Adrenal gland (tissue), 12 donors: Measurements from ENCODE around the gene DLG2. TPM values are rescaled to one million over a fixed set of nuclear protein-coding genes. Genes with fewer than 3 reads are reported as not detected.

Source experiments
- DNase-seq, 7 donors: peaks; one replicate each; pipeline ENCODE4 v3.0.0-alpha.2; 2019 to 2020
- H3K27ac ChIP-seq, 5 donors: fragments of 200-600 bp; sonication (generic) in 4 of 5; 1 replicate in 3 of 5; 2 replicates in 2 of 5; pipeline versions ENCODE4 v1.5.1 to v1.8.0; 2016 to 2020; ENCODE audit warnings: mild to moderate bottlenecking in 1 of 5
- H3K27me3 ChIP-seq: fragments of 200-600 bp; 2 replicates; pipeline ENCODE4 v1.8.0; 2021
- H3K36me3 ChIP-seq, 2 donors: fragments of 200-600 bp; replicated peaks in 1 of 2; 1 replicate in 1 of 2; 2 replicates in 1 of 2; pipeline versions ENCODE4 v1.5.1 to v1.8.0; 2018 to 2022
- H3K4me1 ChIP-seq, 2 donors: fragments of 200-600 bp; replicated peaks in 1 of 2; 1 replicate in 1 of 2; 2 replicates in 1 of 2; pipeline versions ENCODE4 v1.5.1 to v1.8.0; 2018 to 2021
- H3K4me3 ChIP-seq, 4 donors: fragments of 200-600 bp; sonication (generic) in 3 of 4; one replicate each; pipeline ENCODE4 v1.5.1; 2016 to 2018
- H3K9me3 ChIP-seq, 3 donors: fragments of 200-600 bp; sonication (generic) in 1 of 3; replicated peaks in 1 of 3; 1 replicate in 2 of 3; 2 replicates in 1 of 3; pipeline versions ENCODE4 v1.5.1 to v1.8.0; 2016 to 2021
- CTCF ChIP-seq, 6 experiments: fragments of 450-650 bp in 4 of 6; fragments of 200-600 bp in 2 of 6; sonication (generic) in 1 of 6; IDR thresholded peaks; 1 replicate in 5 of 6; 2 replicates in 1 of 6; pipeline versions ENCODE4 v1.5.1 to v1.8.0; 2016 to 2021; ENCODE audit warnings: antibody characterized with exemption in 6 of 6, mild to moderate bottlenecking in 2 of 6, moderate library complexity in 1 of 6
- POLR2A ChIP-seq, 2 donors: fragments of 450-650 bp; IDR thresholded peaks; one replicate each; pipeline ENCODE4 v1.6.1; 2017; ENCODE audit warnings: antibody characterized with exemption in 2 of 2, mild to moderate bottlenecking in 2 of 2, moderate library complexity in 1 of 2
- WGBS, 4 donors: extraction: QIAGEN DNeasy Blood & Tissue Kit in 2 of 4; methylation state at CpG; one replicate each; pipeline versions ENCODE4 v1.1.5 to v1.1.7; 2013 to 2017; 5-methylcytosine and 5-hydroxymethylcytosine counted together
- intact Hi-C, 2 donors: fragments of 100-400 bp; cut with DNase I; formaldehyde crosslinking; loops; one replicate each; pipeline versions ENCODE4 v1.14.1 to v1.15.0; 2022 to 2023
- polyA plus RNA-seq, 3 donors: library from polyadenylated mRNA; stranded (reverse); fragments of 200-250 nt in 2 of 3; fragments of 350-450 nt in 1 of 3; fragmentation: Illumina TruSeq in 1 of 3; extraction: RNeasy Lipid Tissue Mini Kit (QIAGEN cat#74804) in 1 of 3; gene quantifications; one replicate each; pipeline ENCODE4 v1.2.3, GENCODE V29; 2013 to 2014
- total RNA-seq, 9 donors: library from RNA; depleted of rRNA in 4 of 9; stranded (reverse); fragments of >200 nt in 4 of 9; fragments of 120-200 nt in 1 of 9; fragmentation: NEBNext Ultra II Directional in 1 of 9; extraction: Animal tissue kit (Norgen Biotek cat#: 25700) in 1 of 9; gene quantifications; one replicate each; pipeline versions ENCODE4 v1.1.0 to v1.2.4, GENCODE V29; 2013 to 2023
- donor health status: healthy with polysubstance abuse.
- donor health status: Bipolar disorder and iron deficiency.
- donor health status: DM: yes; HTN: yes; CAD: no.
- donor health status: DM: no; HTN: no; CAD: no.
- donor health status: DM: no; HTN: no; CAD: no.
- donor health status: DM: yes; HTN: yes; CAD: no.

Gene DLG2
- total and polyA plus RNA-seq, 12 donors = 8.3 to 101 (median 37.5) TPM

- Histone ChIP-seq H3K27me3 (no peaks in the 10 kb centered on the region), H3K27ac (no peak overlapping the region), H3K4me1 (no peaks in the 10 kb centered on the region), H3K4me3 (no peak overlapping the region), H3K9me3 (no peaks in the 10 kb centered on the region), H3K36me3 (no peaks in the 10 kb centered on the region)
- intact Hi-C loops = no loop called here
- no peak for DNase-seq
- WGBS, 4 donors = 35 to 68% (median 61%) methylated on average over 1 of the region's 1 CpG
- no peak for TF ChIP-seq CTCF (IDR thresholded peaks at IDR 0.05)
- TF ChIP-seq POLR2A (IDR thresholded peaks at IDR 0.05) = no peak
Observed at GRCh38 chr11:83938148-83938547, 1689.0 kb downstream of the DLG2 start.

DNA sequence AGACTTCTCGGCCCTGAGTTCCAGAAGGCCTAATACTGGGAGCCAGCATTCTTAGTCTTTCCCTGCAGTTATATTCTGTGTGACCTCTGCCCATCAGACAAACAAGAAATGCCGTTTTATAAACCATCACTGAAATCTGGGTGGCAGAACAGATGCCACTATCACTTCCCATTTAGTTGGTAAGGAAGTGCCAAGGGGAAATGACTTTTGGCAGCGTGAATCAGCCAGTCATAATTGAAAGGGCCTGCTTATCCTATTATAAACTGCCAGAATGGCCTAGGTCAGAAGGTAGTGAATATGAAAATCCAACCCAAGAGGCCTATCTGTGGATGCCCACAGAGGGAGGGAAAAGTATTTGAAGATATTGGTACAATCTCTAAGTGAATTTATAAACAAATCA, 1694.1 kb downstream of the DLG2 start:
- Histone ChIP-seq H3K4me1 (no peaks in the 10 kb centered on the region), H3K36me3 (no peaks in the 10 kb centered on the region), H3K27me3 (no peaks in the 10 kb centered on the region), H3K4me3 (no peak overlapping the region), H3K9me3 (no peaks in the 10 kb centered on the region), H3K27ac (no peak overlapping the region)
- 71 to 79% (median 74%) methylated on average over 3 of the region's 3 CpGs for WGBS, 4 donors
- TF ChIP-seq POLR2A (IDR thresholded peaks at IDR 0.05) (no peak), CTCF (IDR thresholded peaks at IDR 0.05) (no peak)
- intact Hi-C loops = no loop called here
- DNase-seq = no peak

DNA sequence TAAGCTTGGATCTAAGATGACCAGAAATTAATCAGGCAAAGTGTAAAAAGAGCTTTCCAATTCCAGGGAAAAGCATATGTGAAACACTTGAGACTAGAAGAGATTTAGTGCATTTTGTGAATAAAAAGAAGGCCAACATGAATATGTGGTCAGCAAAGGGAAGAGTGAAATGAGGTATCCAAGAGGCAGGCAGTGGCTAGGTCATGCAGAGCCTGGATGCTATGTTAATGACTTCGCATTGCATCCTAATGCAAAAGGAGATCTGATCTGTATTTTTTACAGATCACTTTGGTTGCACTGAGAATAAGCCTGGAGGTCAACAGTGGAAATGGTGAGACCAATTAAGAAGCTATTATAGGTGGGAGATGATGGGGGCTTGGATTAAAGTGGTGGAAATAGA, 1699.7 kb downstream of the DLG2 start:
- 93 to 100% (median 98%) methylated on average over 1 of the region's 1 CpG for WGBS, 4 donors
- no peak overlapping the region for H3K4me3 ChIP-seq
- no peak overlapping the region for H3K27ac ChIP-seq
- H3K9me3 ChIP-seq = peaks cover 0 to 5% (median 0%) of the 10 kb centered on the region in 3 donors
- intact Hi-C loops = loop anchor here in 1 of 2 donors (10.0 kb wide), 1 partner anchor 73 kb away; no protein-coding TSS in a partner anchor
- H3K4me1 ChIP-seq = no peaks in the 10 kb centered on the region
- TF ChIP-seq POLR2A (IDR thresholded peaks at IDR 0.05) (no peak), CTCF (IDR thresholded peaks at IDR 0.05) (no peak)
- no peaks in the 10 kb centered on the region for H3K27me3 ChIP-seq
- no peaks in the 10 kb centered on the region for H3K36me3 ChIP-seq
- DNase-seq = no peak

GRCh38 chr11:83924795-83925542, 1702.2 kb downstream of the DLG2 start:
- WGBS, 4 donors = 79 to 92% (median 90%) methylated on average over 6 of the region's 6 CpGs
- intact Hi-C loops = loop anchor here in 1 of 2 donors (10.0 kb wide), 1 partner anchor 70 kb away; no protein-coding TSS in a partner anchor
- Histone ChIP-seq H3K27ac (no peak overlapping the region), H3K9me3 (peaks cover 0 to 5% (median 0%) of the 10 kb centered on the region in 3 donors), H3K36me3 (no peaks in the 10 kb centered on the region), H3K27me3 (no peaks in the 10 kb centered on the region), H3K4me3 (no peak overlapping the region), H3K4me1 (peaks cover 0 to 4% of the 10 kb centered on the region in 2 donors)
- no peak for TF ChIP-seq CTCF (IDR thresholded peaks at IDR 0.05)
- no peak for DNase-seq
